ENCODE measurements around the gene ACVR1.

Gene ACVR1

DNA sequence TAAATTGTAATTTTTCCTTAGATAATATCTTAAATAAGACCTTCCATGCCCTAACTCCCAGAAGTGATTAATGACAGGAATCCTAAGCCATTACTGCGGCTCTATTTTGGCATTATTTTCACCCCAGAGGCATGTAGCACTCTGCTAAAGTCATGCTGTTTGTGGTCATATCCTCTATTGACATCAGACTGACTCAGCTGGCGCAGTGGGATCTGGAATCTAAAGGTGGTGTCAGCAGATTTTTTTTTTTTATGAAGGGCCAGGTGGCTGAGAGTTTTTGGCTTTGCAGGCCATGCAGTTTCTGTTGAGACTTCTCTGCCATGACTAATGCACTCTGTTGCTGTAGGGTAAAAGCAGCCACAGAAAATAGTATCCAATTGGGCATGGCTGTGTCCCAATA lies 183.4 kb downstream of the ACVR1 start:
- no peak for DNase-seq

DNA sequence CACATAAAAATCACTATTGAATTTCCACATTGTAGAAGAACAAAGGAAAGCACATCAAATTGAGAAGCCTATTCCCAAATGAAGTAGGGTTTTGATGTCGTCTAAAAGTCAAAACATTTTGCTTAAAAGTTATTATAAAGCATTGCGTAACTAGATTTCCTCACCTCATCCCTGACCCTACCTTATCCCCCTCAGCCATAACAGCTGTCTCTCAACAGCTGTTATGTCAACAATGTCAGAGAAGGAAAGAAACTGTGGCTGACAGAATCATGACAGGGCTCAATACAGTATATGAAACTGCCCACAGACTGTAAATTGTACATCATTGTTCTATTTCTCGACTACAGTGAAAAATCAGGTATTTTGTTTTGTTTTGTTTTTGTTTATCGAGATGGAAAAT lies 184.4 kb downstream of the ACVR1 start:
- no peak for DNase-seq

DNA sequence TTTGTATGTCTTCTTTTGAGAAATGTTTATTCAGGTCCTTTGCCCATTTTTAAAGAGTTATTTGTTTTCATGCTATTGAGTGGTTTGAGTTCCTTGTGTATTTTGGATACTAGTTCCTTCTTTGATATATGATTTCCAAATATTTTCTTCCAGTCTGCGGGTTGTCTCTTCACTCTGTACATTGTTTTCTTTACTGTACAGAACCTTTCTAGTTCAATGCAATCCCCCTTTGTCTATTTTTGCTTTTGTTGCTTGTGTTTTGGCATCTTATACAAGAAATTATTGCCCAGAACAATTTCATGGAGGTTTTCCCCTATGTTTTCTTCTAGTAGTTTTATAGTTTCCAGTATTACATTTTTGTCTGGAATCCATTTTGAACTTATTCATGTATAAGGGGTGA lies 185.0 kb downstream of the ACVR1 start:
- no peak for DNase-seq
